Effector CD4-positive, alpha-beta T cell (primary cell): Measurements from ENCODE around the gene PTPRD.

ENCODE experiments used
- DNase-seq: peaks from one replicate; pipeline ENCODE4 v3.0.0-alpha.2; 2020

The PTPRD gene

DNA sequence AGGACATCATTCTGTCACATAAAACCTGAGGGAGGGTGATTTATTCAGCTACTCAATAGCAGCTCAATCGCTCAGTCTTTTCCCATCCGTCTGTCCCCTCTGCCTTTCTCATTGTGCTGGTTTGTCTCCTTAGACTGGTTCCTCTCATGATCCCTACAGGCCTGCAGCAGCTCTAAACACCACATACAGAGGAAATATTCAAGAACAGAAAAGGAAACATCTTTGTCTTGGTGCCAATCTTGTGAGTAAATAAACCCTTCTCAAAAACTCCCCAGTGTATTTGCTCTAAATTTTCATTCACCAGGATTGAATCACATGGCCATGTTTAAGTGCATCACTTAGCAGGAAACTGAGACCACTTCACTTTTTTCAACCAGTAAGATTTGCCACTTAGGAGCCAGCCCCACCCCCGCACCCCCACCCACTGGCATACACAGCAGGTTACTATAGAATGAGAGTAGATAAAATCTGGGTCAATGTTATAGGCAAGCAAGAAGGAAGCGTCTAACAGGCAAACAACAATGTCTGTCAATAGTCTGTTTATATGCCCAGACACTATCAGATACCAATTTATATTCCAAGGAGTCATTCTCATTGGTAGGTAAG is 1917.7 kb downstream of the PTPRD start:
- no peak for DNase-seq

DNA sequence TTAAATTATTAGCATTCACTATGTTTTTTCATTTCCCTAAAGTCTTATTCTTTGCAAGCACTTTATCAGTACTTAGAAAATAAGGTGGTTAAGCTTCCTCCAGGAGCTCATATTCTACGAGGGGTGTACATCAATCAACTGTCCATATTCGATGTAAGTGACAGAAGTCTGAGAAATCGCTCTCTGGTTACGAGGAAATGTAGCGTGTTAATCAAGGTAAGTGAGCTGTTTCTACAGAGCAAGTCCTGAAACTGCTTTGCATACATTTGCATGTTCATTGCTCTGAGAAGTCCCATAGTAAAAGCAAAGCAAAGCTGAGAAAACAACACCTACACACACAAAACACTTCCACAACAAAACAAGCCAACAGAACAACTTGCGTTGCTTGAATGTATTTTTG is 1919.3 kb downstream of the PTPRD start:
- DNase-seq = no peak

DNA sequence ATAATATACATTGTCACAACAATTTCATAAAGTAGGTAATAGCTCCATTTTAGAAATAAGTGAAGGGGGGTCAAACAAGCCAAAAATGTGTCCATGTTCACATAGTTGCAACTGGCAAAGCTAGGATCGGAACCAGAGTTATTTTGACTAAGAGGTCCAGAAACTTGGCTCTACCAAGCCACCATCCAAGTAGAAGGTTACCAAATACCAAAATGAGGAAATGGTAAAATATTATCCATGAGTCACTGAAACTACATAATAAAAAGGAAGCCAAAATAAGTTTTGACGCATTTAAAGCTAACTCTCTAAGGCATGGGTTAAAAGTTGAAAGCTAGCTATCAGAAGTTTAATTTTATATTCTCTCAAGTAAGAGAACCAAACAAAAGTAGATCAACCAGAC is 1926.3 kb downstream of the PTPRD start:
- no peak for DNase-seq

GRCh38 chr9:8685825-8686224 is 1927.0 kb downstream of the PTPRD start:
- no peak for DNase-seq

DNA sequence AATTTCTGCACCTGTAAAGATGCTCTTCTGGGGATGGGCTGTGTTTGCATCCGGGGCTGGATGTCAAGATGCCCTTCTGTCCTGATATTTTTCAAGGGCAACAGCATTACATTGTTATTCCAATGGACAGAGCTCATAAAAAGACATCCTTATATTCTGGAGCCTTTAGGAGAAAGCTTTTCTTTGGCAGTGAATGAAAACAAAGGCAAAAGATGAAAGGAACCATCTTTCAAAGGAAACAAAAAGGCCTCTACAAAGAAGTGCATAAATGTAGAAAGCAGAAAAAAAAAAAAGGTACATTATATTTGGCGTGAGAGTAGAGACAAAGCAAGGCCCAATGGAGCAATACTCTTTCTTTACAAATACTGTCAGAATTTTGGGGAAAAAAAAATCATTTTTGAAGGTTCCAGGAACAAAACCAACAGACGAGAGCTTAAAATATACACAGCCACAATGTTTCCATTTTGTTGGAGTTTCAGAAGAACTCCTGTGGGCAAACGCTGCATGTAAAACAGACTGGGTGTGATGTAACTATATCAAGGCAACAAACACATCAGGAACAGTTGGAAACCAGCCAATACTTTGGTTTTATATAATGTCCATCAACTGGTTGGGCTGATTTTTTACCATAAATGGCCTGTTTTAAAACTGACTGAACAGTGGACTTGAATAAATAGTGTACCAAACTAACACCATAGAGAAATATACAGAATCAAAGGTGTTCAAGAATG is 1927.7 kb downstream of the PTPRD start:
- DNase-seq = no peak

DNA sequence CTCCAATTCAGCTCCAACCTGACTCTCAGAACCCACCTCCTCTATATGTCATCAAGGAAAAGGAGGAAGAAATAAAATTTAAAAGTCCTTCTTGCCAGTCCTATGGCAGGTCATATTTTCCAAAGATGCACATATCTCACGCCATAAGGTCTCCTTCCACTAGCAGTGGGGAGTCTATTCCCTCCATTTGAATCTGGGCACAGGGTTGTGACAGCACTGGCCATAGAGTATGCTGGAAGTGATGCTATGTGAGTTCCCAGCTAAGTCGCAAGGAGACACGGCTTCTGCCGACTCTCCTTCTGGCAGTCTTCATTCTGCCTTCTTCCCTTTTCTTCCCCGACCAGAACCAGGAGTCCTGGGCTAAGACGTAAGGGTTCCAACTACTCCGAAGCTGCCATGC is 1929.3 kb downstream of the PTPRD start:
- DNase-seq = no peak

GRCh38 chr9:8680658-8681057 is 1932.1 kb downstream of the PTPRD start:
- DNase-seq = no peak

- no peak for DNase-seq
These were observed 1932.6 kb downstream of the PTPRD start for GRCh38 chr9:8680157-8680556.

GRCh38 chr9:8679371-8679822 is 1933.4 kb downstream of the PTPRD start:
- DNase-seq = no peak

DNA sequence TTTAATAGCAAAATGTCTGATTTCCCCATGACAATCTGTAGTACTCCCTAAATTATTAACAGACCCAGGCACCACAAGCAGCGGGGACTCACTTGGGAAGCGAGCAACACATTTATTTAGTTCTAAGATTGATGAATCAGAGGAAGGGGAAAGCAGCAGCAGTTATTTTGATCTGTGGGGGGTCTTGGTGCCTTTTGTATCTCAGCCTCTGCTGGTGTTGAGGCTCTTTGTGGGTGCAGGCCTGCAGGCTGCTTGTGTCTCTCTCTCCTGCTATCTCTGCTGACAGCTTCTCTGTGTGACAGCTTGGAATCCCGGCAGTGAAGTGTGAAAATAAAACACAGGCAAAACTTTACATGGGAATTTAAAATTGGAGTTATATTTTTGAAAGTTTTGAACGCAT is 1935.1 kb downstream of the PTPRD start:
- no peak for DNase-seq

DNA sequence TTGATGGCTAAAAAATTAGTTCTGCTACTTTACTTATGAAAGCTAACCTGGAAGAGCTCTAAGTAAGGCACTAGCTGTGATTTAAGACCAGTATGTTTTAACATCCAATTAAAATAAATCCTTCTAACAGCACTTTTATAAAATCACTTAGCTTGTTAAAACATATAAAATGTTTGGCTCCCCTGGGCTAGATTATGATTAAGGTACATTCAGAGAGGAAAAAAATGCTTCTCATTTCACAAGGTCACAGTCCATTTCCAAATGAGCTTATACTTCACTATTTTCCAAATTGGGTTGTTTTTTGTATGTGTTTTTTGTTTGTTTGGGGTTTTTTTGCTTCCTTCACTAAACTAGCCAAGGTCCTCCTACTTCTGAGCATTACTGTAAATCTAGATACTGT is 1938.3 kb downstream of the PTPRD start:
- DNase-seq = no peak

DNA sequence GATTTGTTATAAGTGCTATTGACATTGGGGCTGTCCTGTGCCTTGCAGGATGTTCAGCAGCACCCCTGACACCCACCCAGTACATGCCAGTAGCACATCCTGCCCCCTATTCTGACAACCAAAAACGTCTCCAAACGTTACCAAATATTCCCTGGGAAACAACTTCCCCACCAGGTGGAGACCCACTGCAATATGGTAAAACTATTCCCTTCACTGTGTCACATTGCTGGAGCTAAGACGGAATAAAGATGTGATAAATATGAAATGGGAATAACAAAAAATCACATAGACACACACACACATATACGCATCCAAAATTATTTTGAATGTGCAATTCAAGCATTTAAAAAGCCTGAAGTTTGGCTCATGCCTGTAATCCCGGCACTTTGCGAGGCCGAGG is 1939.0 kb downstream of the PTPRD start:
- DNase-seq = no peak

GRCh38 chr9:8670751-8671150 is 1942.1 kb downstream of the PTPRD start:
- no peak for DNase-seq

- no peak for DNase-seq
These were observed 1944.1 kb downstream of the PTPRD start for GRCh38 chr9:8668751-8669150.

DNA sequence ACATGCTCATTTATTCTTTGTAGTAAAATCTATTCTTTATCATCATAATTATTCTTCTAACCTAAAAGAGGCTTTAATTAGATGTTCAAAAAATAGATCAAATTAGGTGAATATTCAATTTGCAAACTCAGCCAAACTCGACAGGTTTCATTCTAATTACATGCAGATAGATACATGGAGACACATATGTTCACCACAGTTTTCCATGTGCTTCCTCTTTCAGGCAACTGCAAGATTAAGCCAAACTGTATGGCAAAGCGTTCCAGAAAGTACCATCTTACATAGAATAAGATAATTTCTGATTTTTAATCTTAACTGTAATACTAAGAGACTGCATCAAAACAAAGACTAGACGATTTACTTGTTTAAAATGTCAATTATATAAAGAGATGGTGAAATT is 1944.6 kb downstream of the PTPRD start:
- DNase-seq = no peak

- DNase-seq = no peak
These were observed 1946.7 kb downstream of the PTPRD start for GRCh38 chr9:8666060-8666459.

GRCh38 chr9:8660383-8660782 is 1952.4 kb downstream of the PTPRD start:
- no peak for DNase-seq

DNA sequence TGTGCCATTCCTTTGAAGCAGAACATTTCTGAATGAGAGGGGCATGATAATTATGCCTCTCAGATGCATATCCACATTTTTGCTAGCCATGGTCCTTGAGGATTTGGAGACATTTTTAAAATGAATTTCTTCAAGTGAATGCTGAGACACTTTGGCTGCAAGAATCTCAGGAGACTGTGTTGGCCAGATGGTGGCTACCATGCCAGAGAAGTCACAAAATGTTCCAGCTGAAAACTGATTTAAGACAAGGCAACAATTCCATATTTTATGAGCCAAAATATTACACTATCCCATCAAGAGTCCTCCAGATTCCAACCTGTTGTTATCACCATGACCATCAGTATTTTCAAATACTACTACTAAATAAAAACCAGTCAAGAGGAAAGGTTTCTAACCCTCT is 1953.7 kb downstream of the PTPRD start:
- DNase-seq = no peak

GRCh38 chr9:8655071-8655470 is 1957.7 kb downstream of the PTPRD start:
- no peak for DNase-seq

DNA sequence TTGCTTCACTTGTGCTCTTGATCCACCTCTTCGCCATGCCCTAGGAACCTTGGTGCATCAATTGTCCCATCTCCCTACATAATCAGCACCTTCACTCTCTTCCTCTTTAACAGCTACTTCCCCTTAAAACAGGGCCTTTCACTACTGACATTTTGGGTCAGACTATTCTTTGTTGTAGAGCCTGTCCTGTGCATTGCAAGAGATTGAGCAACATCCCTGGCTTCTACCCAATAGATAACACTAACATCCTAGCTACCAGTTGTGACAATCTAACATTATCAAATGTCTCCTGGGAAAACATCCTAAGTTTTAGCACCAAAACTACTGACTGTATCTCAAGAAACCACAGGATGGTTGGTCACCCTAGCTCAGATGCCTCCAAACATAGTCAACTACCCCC is 1958.9 kb downstream of the PTPRD start:
- no peak for DNase-seq

GRCh38 chr9:8653111-8653510 is 1959.7 kb downstream of the PTPRD start:
- DNase-seq = no peak

DNA sequence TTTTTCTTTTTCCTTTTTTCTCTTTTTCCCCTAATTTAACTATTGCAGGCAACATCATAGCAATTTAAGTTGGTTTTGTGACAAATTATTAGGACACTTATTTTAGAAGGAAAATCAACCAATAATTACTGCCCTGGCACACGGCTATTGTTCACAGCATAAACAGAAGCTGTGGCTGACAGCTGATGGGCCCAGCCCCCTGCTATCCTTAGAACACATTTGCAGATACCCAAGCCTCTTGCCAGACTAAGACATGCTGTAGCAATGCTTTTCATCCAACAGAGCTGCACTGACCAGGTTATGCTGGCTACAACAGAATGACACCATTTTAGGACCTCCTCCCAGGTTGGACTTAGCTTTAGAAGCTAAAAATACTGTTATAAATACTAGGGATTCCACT is 1960.5 kb downstream of the PTPRD start:
- no peak for DNase-seq

- DNase-seq = no peak
These were observed 1961.0 kb downstream of the PTPRD start for GRCh38 chr9:8651846-8652215.

- DNase-seq = no peak
These were observed 1961.5 kb downstream of the PTPRD start for GRCh38 chr9:8651070-8651845.
